Panc1 (cell line): ENCODE data around the gene STMN1. TPM values are rescaled to one million over a fixed set of nuclear protein-coding genes. Genes with fewer than 3 reads are reported as not detected.

Experiments used
- ATAC-seq: fragments of 200-7000 bp; cut with Tn5 transposase; 2 replicates; pipeline ENCODE4 v1.9.1; 2020; ENCODE audit warnings: mild to moderate bottlenecking, moderate library complexity
- BruUV-seq: library from RNA; stranded (reverse); fragments of 400-500 nt; replicated peaks from 2 replicates; lab custom pipeline; 2021; lab: Mats Ljungman, UMichigan
- CTCF ChIA-PET: fragments of 300-600 bp; sonication (Branson Sonifier 250); formaldehyde crosslinking; loops from one replicate; lab custom pipeline; 2022; ENCODE audit warnings: antibody characterized with exemption; lab: Charles Lee
- POLR2A ChIA-PET: fragments of 300-600 bp; sonication (Branson Sonifier 250); formaldehyde crosslinking; loops from one replicate; lab custom pipeline; 2022; ENCODE audit warnings: antibody characterized with exemption; lab: Charles Lee
- DNase-seq: peaks from one replicate; pipeline ENCODE4 v3.0.0-alpha.2; 2010; ENCODE audit warnings: low read depth, low spot score
- H3K27ac ChIP-seq: 2 replicates; pipeline ENCODE4 v1.5.1; 2011; ENCODE audit warnings: mild to moderate bottlenecking, low read length, inconsistent platforms
- H3K27me3 ChIP-seq: fragments of 200-500 bp; sonication (Bioruptor generic); 2 replicates; pipeline ENCODE4 v1.6.0; 2014; ENCODE audit warnings: low read length, inconsistent platforms; ENCODE audit not compliant: control insufficient read depth, insufficient read depth
- H3K36me3 ChIP-seq: fragments of 200-500 bp; sonication (Bioruptor generic); 2 replicates; pipeline ENCODE4 v1.5.1; 2014; ENCODE audit warnings: inconsistent platforms, mild to moderate bottlenecking, low read length, moderate library complexity; ENCODE audit not compliant: control insufficient read depth, insufficient read depth
- H3K4me1 ChIP-seq: 2 replicates; pipeline ENCODE4 v1.5.1; 2011; ENCODE audit warnings: inconsistent platforms, mild to moderate bottlenecking, low read length, moderate library complexity; ENCODE audit not compliant: control insufficient read depth, insufficient read depth
- H3K4me3 ChIP-seq, 2 experiments: 2 replicates each; pipeline ENCODE4 v1.5.1; 2011 to 2012; ENCODE audit warnings: low read depth in 2 of 2, low read length in 2 of 2, mild to moderate bottlenecking in 2 of 2, inconsistent platforms in 1 of 2, moderate library complexity in 1 of 2
- H3K9me3 ChIP-seq: fragments of 200-500 bp; sonication (Bioruptor generic); 2 replicates; pipeline ENCODE4 v1.5.1; 2014; ENCODE audit warnings: low read depth, mild to moderate bottlenecking, inconsistent platforms, low read length, moderate library complexity; ENCODE audit not compliant: control insufficient read depth, insufficient read depth
- CTCF ChIP-seq: fragments of 450-650 bp; IDR thresholded peaks from 2 replicates; pipeline ENCODE4 v1.5.1; 2017; ENCODE audit warnings: mild to moderate bottlenecking
- POLR2AphosphoS5 ChIP-seq: IDR thresholded peaks from 2 replicates; pipeline ENCODE4 v1.6.1; 2012; ENCODE audit warnings: mild to moderate bottlenecking, low read depth, low read length, moderate library complexity
- SIN3A ChIP-seq: IDR thresholded peaks from 2 replicates; pipeline ENCODE4 v1.6.1; 2012; ENCODE audit warnings: low read depth, mild to moderate bottlenecking, low read length, moderate library complexity, borderline replicate concordance; ENCODE audit not compliant: insufficient read depth
- TCF7L2 ChIP-seq: IDR thresholded peaks from 2 replicates; pipeline ENCODE4 v1.6.1; 2011; ENCODE audit warnings: mild to moderate bottlenecking, low read depth, low read length, inconsistent platforms
- in situ Hi-C: cut with HindIII; loops from 2 replicates; pipeline ENCODE4 v1.10.0; 2016; ENCODE audit warnings: low sequenced_read_pairs, low pct_unique_long_range_greater_than_20kb
- intact Hi-C: fragments of 100-400 bp; cut with micrococcal nuclease; formaldehyde crosslinking; loops from one replicate; pipeline ENCODE4 v1.10.0; 2022; ENCODE audit not compliant: unreplicated experiment
- total RNA-seq: library from RNA; stranded (reverse); gene quantifications from one replicate; pipeline ENCODE4 v1.2.1, GENCODE V29; 2021; ENCODE audit not compliant: unreplicated experiment
- TF ChIP-seq, protein P1 (sequence below), 2 experiments: IDR thresholded peaks; 2 replicates each; pipeline ENCODE4 v1.6.1; 2011 to 2012; ENCODE audit warnings: low read depth in 2 of 2, control low read depth in 1 of 2, low read length in 1 of 2, mild to moderate bottlenecking in 1 of 2, moderate library complexity in 1 of 2; ENCODE audit not compliant: insufficient read depth in 1 of 2

STMN1 gene
- total RNA-seq, 1 experiment from 2014 or later, result 316 TPM

DNA sequence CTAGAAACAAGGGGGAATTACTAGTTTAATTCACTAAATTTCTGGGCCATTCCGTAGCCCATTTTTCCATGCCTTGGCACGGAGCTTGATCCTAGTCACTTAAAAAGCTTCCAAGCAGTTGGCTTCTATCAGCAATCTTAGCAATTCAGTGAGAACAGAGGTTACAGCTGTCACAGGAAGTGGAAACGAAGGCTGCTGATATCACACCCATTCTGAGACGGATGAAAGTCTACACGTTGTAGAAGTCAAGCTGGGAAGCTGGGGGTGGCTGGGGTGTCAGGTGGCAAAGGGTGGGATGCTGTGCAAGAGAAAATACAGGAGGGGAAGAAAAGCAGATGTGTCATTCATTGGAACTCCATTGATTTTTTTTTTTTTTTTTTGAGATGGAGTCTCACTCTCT is 11.8 kb upstream of the STMN1 start:
- peaks cover 8% of the 10 kb centered on the region for H3K4me1 ChIP-seq
- no peak overlapping the region for H3K4me3 ChIP-seq
- CTCF ChIA-PET, result no interaction called here
- no peak overlapping the region for H3K27ac ChIP-seq
- ATAC-seq, result no peak
- no peaks in the 10 kb centered on the region for H3K27me3 ChIP-seq
- POLR2A ChIA-PET, result no interaction called here
- H3K36me3 ChIP-seq, result no peaks in the 10 kb centered on the region
- no peak for DNase-seq
- no TSS peak for BruUV-seq
- no peak for TF ChIP-seq TCF7L2
- no peak for TF ChIP-seq POLR2AphosphoS5
- no peak for TF ChIP-seq CTCF
- TF ChIP-seq SIN3A, result no peak
- TF ChIP-seq, protein P1, sequence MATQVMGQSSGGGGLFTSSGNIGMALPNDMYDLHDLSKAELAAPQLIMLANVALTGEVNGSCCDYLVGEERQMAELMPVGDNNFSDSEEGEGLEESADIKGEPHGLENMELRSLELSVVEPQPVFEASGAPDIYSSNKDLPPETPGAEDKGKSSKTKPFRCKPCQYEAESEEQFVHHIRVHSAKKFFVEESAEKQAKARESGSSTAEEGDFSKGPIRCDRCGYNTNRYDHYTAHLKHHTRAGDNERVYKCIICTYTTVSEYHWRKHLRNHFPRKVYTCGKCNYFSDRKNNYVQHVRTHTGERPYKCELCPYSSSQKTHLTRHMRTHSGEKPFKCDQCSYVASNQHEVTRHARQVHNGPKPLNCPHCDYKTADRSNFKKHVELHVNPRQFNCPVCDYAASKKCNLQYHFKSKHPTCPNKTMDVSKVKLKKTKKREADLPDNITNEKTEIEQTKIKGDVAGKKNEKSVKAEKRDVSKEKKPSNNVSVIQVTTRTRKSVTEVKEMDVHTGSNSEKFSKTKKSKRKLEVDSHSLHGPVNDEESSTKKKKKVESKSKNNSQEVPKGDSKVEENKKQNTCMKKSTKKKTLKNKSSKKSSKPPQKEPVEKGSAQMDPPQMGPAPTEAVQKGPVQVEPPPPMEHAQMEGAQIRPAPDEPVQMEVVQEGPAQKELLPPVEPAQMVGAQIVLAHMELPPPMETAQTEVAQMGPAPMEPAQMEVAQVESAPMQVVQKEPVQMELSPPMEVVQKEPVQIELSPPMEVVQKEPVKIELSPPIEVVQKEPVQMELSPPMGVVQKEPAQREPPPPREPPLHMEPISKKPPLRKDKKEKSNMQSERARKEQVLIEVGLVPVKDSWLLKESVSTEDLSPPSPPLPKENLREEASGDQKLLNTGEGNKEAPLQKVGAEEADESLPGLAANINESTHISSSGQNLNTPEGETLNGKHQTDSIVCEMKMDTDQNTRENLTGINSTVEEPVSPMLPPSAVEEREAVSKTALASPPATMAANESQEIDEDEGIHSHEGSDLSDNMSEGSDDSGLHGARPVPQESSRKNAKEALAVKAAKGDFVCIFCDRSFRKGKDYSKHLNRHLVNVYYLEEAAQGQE (IDR thresholded peaks at IDR 0.05; ENCODE audit: insufficient read depth in 1 of 2, low read depth in 2 of 2, low read length in 1 of 2), result no peak
- in situ Hi-C loops (no loop called here), intact Hi-C loops (no loop called here)
- H3K9me3 ChIP-seq, result no peaks in the 10 kb centered on the region

- Histone ChIP-seq H3K27ac (no peak overlapping the region), H3K36me3 (no peaks in the 10 kb centered on the region), H3K4me1 (no peaks in the 10 kb centered on the region), H3K4me3 (no peak overlapping the region), H3K27me3 (no peaks in the 10 kb centered on the region), H3K9me3 (no peaks in the 10 kb centered on the region)
- no peak for DNase-seq
- CTCF ChIA-PET, result no interaction called here
- TF ChIP-seq TCF7L2 (no peak), CTCF (no peak), POLR2AphosphoS5 (no peak), SIN3A (no peak)
- TF ChIP-seq, protein P1 (IDR thresholded peaks at IDR 0.05; ENCODE audit: insufficient read depth in 1 of 2, low read depth in 2 of 2, low read length in 1 of 2), result no peak
- intact Hi-C loops (no loop called here), in situ Hi-C loops (no loop called here)
- BruUV-seq, result no TSS peak
- no peak for ATAC-seq
- POLR2A ChIA-PET, result no interaction called here
Observed at GRCh38 chr1:25916460-25916859, 10.2 kb upstream of the STMN1 start.
